ENCODE results near the gene DUSP10. TPM values are rescaled to one million over a fixed set of nuclear protein-coding genes. Genes with fewer than 3 reads are reported as not detected.
A peak's percentile ranks its signal among the peaks of the same experiment; 100 is the strongest.

Gene DUSP10
- 46.8 TPM for polyA plus RNA-seq (2013, experiment 1 of 2)
- 45.6 TPM for polyA plus RNA-seq (2013, experiment 2 of 2)

- H3K36me3 ChIP-seq (ENCODE audit: control insufficient read depth in 1 of 2, insufficient read depth in 2 of 2, low read depth in 1 of 2, low read length in 2 of 2) = peaks cover 11 to 24% of the 10 kb centered on the region in 2 experiments
- under 1% methylated on average over 44 of the region's 44 CpGs for WGBS
- H3K27me3 ChIP-seq (ENCODE audit: control insufficient read depth in 1 of 2, insufficient read depth in 1 of 2, low read length in 2 of 2) = no peaks in the 10 kb centered on the region
- H3K9me3 ChIP-seq (ENCODE audit: control insufficient read depth, low read length) = no peaks in the 10 kb centered on the region
- H4K8ac ChIP-seq (ENCODE audit: low read length) = peak within 1 kb of the TSS; percentile 86
- peak within 1 kb of the TSS; percentile 98 for H2BK15ac ChIP-seq (ENCODE audit: low read depth, poor library complexity, severe bottlenecking)
- peak; percentile 100 for DNase-seq
- H3K27ac ChIP-seq (ENCODE audit: low read length, poor library complexity, severe bottlenecking) = peak within 1 kb of the TSS; percentile 88
- peak within 1 kb of the TSS; percentile 78 for H2AFZ ChIP-seq (ENCODE audit: low read depth, low read length)
- H2BK5ac ChIP-seq (ENCODE audit: low read depth, low read length, poor library complexity, severe bottlenecking) = peak within 1 kb of the TSS; percentile 74
- H3K4ac ChIP-seq (ENCODE audit: low read depth in 1 of 2, low read length in 2 of 2) = peak within 1 kb of the TSS; percentile 67 to 86
- H3K18ac ChIP-seq (ENCODE audit: low read depth in 1 of 2, low read length in 2 of 2) = peak within 1 kb of the TSS; percentile 90 to 96
- peak within 1 kb of the TSS; percentile 96 for H3K9ac ChIP-seq (ENCODE audit: low read length)
- H4K91ac ChIP-seq (ENCODE audit: low read length) = peak within 1 kb of the TSS; percentile 89
- H2AK5ac ChIP-seq (ENCODE audit: low read length, severe bottlenecking) = no peak within 1 kb of the TSS
- H3K4me3 ChIP-seq (ENCODE audit: insufficient read depth in 1 of 2, low read depth in 1 of 2, low read length in 2 of 2) = peak within 1 kb of the TSS; percentile 72 to 99
- H3K14ac ChIP-seq (ENCODE audit: low read length in 2 of 2) = peak within 1 kb of the TSS; percentile 20 to 95
- H3K4me1 ChIP-seq (ENCODE audit: control insufficient read depth, insufficient read depth, low read depth, low read length) = peaks cover 5% of the 10 kb centered on the region
- H2BK12ac ChIP-seq (ENCODE audit: low read length in 2 of 2) = peak within 1 kb of the TSS; percentile 79 to 94
- peaks cover 10% of the 10 kb centered on the region for H3K79me1 ChIP-seq (replicated peaks; ENCODE audit: low read length, poor library complexity, severe bottlenecking)
- H3K23ac ChIP-seq (ENCODE audit: low read length in 2 of 2) = peak within 1 kb of the TSS in 1 of 2 experiments; percentile 81
- peak within 1 kb of the TSS; percentile 94 for H2BK120ac ChIP-seq (ENCODE audit: low read depth, low read length)
- peak within 1 kb of the TSS; percentile 86 for H3K4me2 ChIP-seq (ENCODE audit: low read length, poor library complexity, severe bottlenecking)
Observed at GRCh38 chr1:221741703-221742554, at the start of gene DUSP10. DUSP10 (minus strand) TSS chr1:221742089; CDS start chr1:221739744, 2,345 bp downstream.

GRCh38 chr1:221788466-221788865 lies 46.6 kb upstream of the DUSP10 start:
- Histone ChIP-seq H2BK12ac (ENCODE audit: low read length in 2 of 2) (no peak overlapping the region), H3K79me1 (replicated peaks; ENCODE audit: low read length, poor library complexity, severe bottlenecking) (no peaks in the 10 kb centered on the region), H2AK5ac (ENCODE audit: low read length, severe bottlenecking) (no peak overlapping the region), H3K18ac (ENCODE audit: low read depth in 1 of 2, low read length in 2 of 2) (no peak overlapping the region), H3K4me1 (ENCODE audit: control insufficient read depth, insufficient read depth, low read depth, low read length) (peaks cover 2% of the 10 kb centered on the region), H3K27ac (ENCODE audit: low read length, poor library complexity, severe bottlenecking) (no peak overlapping the region), H3K4me2 (ENCODE audit: low read length, poor library complexity, severe bottlenecking) (no peak overlapping the region), H3K23ac (ENCODE audit: low read length in 2 of 2) (no peak overlapping the region), H3K14ac (ENCODE audit: low read length in 2 of 2) (no peak overlapping the region), H2BK120ac (ENCODE audit: low read depth, low read length) (no peak overlapping the region), H3K4ac (ENCODE audit: low read depth in 1 of 2, low read length in 2 of 2) (no peak overlapping the region), H4K91ac (ENCODE audit: low read length) (no peak overlapping the region), H2AFZ (ENCODE audit: low read depth, low read length) (no peak overlapping the region), H3K36me3 (ENCODE audit: control insufficient read depth in 1 of 2, insufficient read depth in 2 of 2, low read depth in 1 of 2, low read length in 2 of 2) (no peaks in the 10 kb centered on the region), H2BK5ac (ENCODE audit: low read depth, low read length, poor library complexity, severe bottlenecking) (no peak overlapping the region), H3K4me3 (ENCODE audit: insufficient read depth in 1 of 2, low read depth in 1 of 2, low read length in 2 of 2) (no peak overlapping the region), H2BK15ac (ENCODE audit: low read depth, poor library complexity, severe bottlenecking) (no peak overlapping the region), H3K9me3 (ENCODE audit: control insufficient read depth, low read length) (no peaks in the 10 kb centered on the region), H3K9ac (ENCODE audit: low read length) (no peak overlapping the region), H3K27me3 (ENCODE audit: control insufficient read depth in 1 of 2, insufficient read depth in 1 of 2, low read length in 2 of 2) (peaks cover 0 to 3% of the 10 kb centered on the region in 2 experiments), H4K8ac (ENCODE audit: low read length) (no peak overlapping the region)
- WGBS = 94% methylated on average over 4 of the region's 6 CpGs
- no peak for DNase-seq

GRCh38 chr1:221786647-221787046 lies 44.8 kb upstream of the DUSP10 start:
- Histone ChIP-seq H2AK5ac (ENCODE audit: low read length, severe bottlenecking) (no peak overlapping the region), H3K79me1 (replicated peaks; ENCODE audit: low read length, poor library complexity, severe bottlenecking) (no peaks in the 10 kb centered on the region), H3K18ac (ENCODE audit: low read depth in 1 of 2, low read length in 2 of 2) (no peak overlapping the region), H3K14ac (ENCODE audit: low read length in 2 of 2) (no peak overlapping the region), H4K8ac (ENCODE audit: low read length) (no peak overlapping the region), H3K27ac (ENCODE audit: low read length, poor library complexity, severe bottlenecking) (no peak overlapping the region), H3K9ac (ENCODE audit: low read length) (no peak overlapping the region), H4K91ac (ENCODE audit: low read length) (no peak overlapping the region), H2BK120ac (ENCODE audit: low read depth, low read length) (no peak overlapping the region), H3K23ac (ENCODE audit: low read length in 2 of 2) (no peak overlapping the region), H3K9me3 (ENCODE audit: control insufficient read depth, low read length) (no peaks in the 10 kb centered on the region), H3K4me1 (ENCODE audit: control insufficient read depth, insufficient read depth, low read depth, low read length) (no peaks in the 10 kb centered on the region), H2BK15ac (ENCODE audit: low read depth, poor library complexity, severe bottlenecking) (no peak overlapping the region), H3K27me3 (ENCODE audit: control insufficient read depth in 1 of 2, insufficient read depth in 1 of 2, low read length in 2 of 2) (peaks cover 0 to 3% of the 10 kb centered on the region in 2 experiments), H3K36me3 (ENCODE audit: control insufficient read depth in 1 of 2, insufficient read depth in 2 of 2, low read depth in 1 of 2, low read length in 2 of 2) (no peaks in the 10 kb centered on the region), H3K4me2 (ENCODE audit: low read length, poor library complexity, severe bottlenecking) (no peak overlapping the region), H3K4ac (ENCODE audit: low read depth in 1 of 2, low read length in 2 of 2) (no peak overlapping the region), H2BK5ac (ENCODE audit: low read depth, low read length, poor library complexity, severe bottlenecking) (no peak overlapping the region), H2BK12ac (ENCODE audit: low read length in 2 of 2) (no peak overlapping the region), H3K4me3 (ENCODE audit: insufficient read depth in 1 of 2, low read depth in 1 of 2, low read length in 2 of 2) (no peak overlapping the region), H2AFZ (ENCODE audit: low read depth, low read length) (no peak overlapping the region)
- WGBS = 88% methylated on average over 4 of the region's 5 CpGs
- DNase-seq = no peak

GRCh38 chr1:221783936-221784335 lies 42.0 kb upstream of the DUSP10 start:
- no peak overlapping the region for H2BK5ac ChIP-seq (ENCODE audit: low read depth, low read length, poor library complexity, severe bottlenecking)
- 81% methylated on average over 3 of the region's 4 CpGs for WGBS
- no peak overlapping the region for H3K9ac ChIP-seq (ENCODE audit: low read length)

More at GRCh38 chr1:221783936-221784335, 42.0 kb upstream of the DUSP10 start:
- no peak overlapping the region for H2AK5ac ChIP-seq (ENCODE audit: low read length, severe bottlenecking)
- H3K4me3 ChIP-seq (ENCODE audit: insufficient read depth in 1 of 2, low read depth in 1 of 2, low read length in 2 of 2) = no peak overlapping the region
- H2AFZ ChIP-seq (ENCODE audit: low read depth, low read length) = no peak overlapping the region
- H3K4ac ChIP-seq (ENCODE audit: low read depth in 1 of 2, low read length in 2 of 2) = no peak overlapping the region
- H2BK12ac ChIP-seq (ENCODE audit: low read length in 2 of 2) = no peak overlapping the region
- H3K18ac ChIP-seq (ENCODE audit: low read depth in 1 of 2, low read length in 2 of 2) = no peak overlapping the region
- DNase-seq = no peak
- no peak overlapping the region for H3K14ac ChIP-seq (ENCODE audit: low read length in 2 of 2)
- no peak overlapping the region for H2BK120ac ChIP-seq (ENCODE audit: low read depth, low read length)
- H2BK15ac ChIP-seq (ENCODE audit: low read depth, poor library complexity, severe bottlenecking) = no peak overlapping the region
- H3K27ac ChIP-seq (ENCODE audit: low read length, poor library complexity, severe bottlenecking) = no peak overlapping the region
- no peak overlapping the region for H3K4me2 ChIP-seq (ENCODE audit: low read length, poor library complexity, severe bottlenecking)
- no peak overlapping the region for H3K23ac ChIP-seq (ENCODE audit: low read length in 2 of 2)
- peaks cover 1% of the 10 kb centered on the region for H3K4me1 ChIP-seq (ENCODE audit: control insufficient read depth, insufficient read depth, low read depth, low read length)
- H4K91ac ChIP-seq (ENCODE audit: low read length) = no peak overlapping the region
- H3K9me3 ChIP-seq (ENCODE audit: control insufficient read depth, low read length) = no peaks in the 10 kb centered on the region
- no peaks in the 10 kb centered on the region for H3K36me3 ChIP-seq (ENCODE audit: control insufficient read depth in 1 of 2, insufficient read depth in 2 of 2, low read depth in 1 of 2, low read length in 2 of 2)
- no peaks in the 10 kb centered on the region for H3K79me1 ChIP-seq (replicated peaks; ENCODE audit: low read length, poor library complexity, severe bottlenecking)
- H4K8ac ChIP-seq (ENCODE audit: low read length) = no peak overlapping the region
- peaks cover 0 to 3% of the 10 kb centered on the region in 2 experiments for H3K27me3 ChIP-seq (ENCODE audit: control insufficient read depth in 1 of 2, insufficient read depth in 1 of 2, low read length in 2 of 2)

Data from mesenchymal stem cell (in vitro differentiated cells and primary cell).